ENCODE results near the gene SCG5.

SCG5 gene

DNA sequence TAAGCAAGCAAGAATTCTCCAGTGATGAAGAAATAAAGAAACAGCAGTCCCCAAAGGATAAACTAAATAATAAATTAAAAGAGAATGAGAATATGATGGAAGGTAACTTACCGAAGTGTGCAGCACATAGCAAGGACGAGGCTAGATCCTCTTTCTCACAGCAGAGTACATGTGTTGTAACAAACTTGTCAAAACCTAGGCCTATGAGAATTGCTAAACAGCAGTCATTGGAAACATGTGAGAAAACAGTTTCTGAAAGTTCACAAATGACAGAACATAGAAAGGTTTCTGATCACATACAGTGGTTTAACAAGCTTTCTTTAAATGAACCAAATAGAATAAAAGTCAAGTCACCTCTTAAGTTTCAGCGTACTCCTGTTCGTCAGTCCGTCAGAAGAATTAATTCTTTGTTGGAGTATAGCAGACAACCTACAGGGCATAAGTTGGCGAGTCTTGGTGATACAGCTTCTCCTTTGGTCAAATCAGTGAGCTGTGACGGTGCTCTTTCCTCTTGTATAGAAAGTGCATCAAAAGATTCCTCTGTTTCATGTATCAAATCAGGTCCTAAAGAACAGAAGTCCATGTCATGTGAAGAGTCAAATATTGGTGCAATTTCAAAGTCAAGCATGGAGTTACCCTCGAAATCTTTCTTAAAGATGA is 4.5 kb upstream of the SCG5 start:
- H3K4me1 ChIP-seq (ENCODE audit: control insufficient read depth, insufficient read depth, low read depth, low read length), result peaks cover 3% of the 10 kb centered on the region
- H3K27me3 ChIP-seq (ENCODE audit: control insufficient read depth in 1 of 2, insufficient read depth in 1 of 2, low read length in 2 of 2), result no peaks in the 10 kb centered on the region
- H3K9ac ChIP-seq (ENCODE audit: low read length), result no peak overlapping the region
- peaks cover 0 to 32% of the 10 kb centered on the region in 2 experiments for H3K36me3 ChIP-seq (ENCODE audit: control insufficient read depth in 1 of 2, insufficient read depth in 2 of 2, low read depth in 1 of 2, low read length in 2 of 2)
- no peak overlapping the region for H3K4ac ChIP-seq (ENCODE audit: low read depth in 1 of 2, low read length in 2 of 2)
- H2BK12ac ChIP-seq (ENCODE audit: low read length in 2 of 2), result no peak overlapping the region
- no peak overlapping the region for H3K14ac ChIP-seq (ENCODE audit: low read length in 2 of 2)
- no peak overlapping the region for H4K8ac ChIP-seq (ENCODE audit: low read length)
- H3K4me2 ChIP-seq (ENCODE audit: low read length, poor library complexity, severe bottlenecking), result no peak overlapping the region
- no peak overlapping the region for H3K4me3 ChIP-seq (ENCODE audit: insufficient read depth in 1 of 2, low read depth in 1 of 2, low read length in 2 of 2)
- no peak overlapping the region for H3K18ac ChIP-seq (ENCODE audit: low read depth in 1 of 2, low read length in 2 of 2)
- DNase-seq, result no peak
- H3K27ac ChIP-seq (ENCODE audit: low read length, poor library complexity, severe bottlenecking), result no peak overlapping the region
- WGBS, result over 99% methylated on average over 7 of the region's 8 CpGs
- H2BK5ac ChIP-seq (ENCODE audit: low read depth, low read length, poor library complexity, severe bottlenecking), result no peak overlapping the region
- H2AFZ ChIP-seq (ENCODE audit: low read depth, low read length), result no peak overlapping the region
- H3K23ac ChIP-seq (ENCODE audit: low read length in 2 of 2), result no peak overlapping the region
- no peak overlapping the region for H2AK5ac ChIP-seq (ENCODE audit: low read length, severe bottlenecking)
- no peaks in the 10 kb centered on the region for H3K9me3 ChIP-seq (ENCODE audit: control insufficient read depth, low read length)
- H4K91ac ChIP-seq (ENCODE audit: low read length), result no peak overlapping the region
- peaks cover 3% of the 10 kb centered on the region for H3K79me1 ChIP-seq (replicated peaks; ENCODE audit: low read length, poor library complexity, severe bottlenecking)
- H2BK120ac ChIP-seq (ENCODE audit: low read depth, low read length), result no peak overlapping the region
- H2BK15ac ChIP-seq (ENCODE audit: low read depth, poor library complexity, severe bottlenecking), result no peak overlapping the region

- no peaks in the 10 kb centered on the region for H3K9me3 ChIP-seq (ENCODE audit: control insufficient read depth, low read length)
- peaks cover 3% of the 10 kb centered on the region for H3K4me1 ChIP-seq (ENCODE audit: control insufficient read depth, insufficient read depth, low read depth, low read length)
- H3K36me3 ChIP-seq (ENCODE audit: control insufficient read depth in 1 of 2, insufficient read depth in 2 of 2, low read depth in 1 of 2, low read length in 2 of 2), result peaks cover 0 to 32% of the 10 kb centered on the region in 2 experiments
- no peak overlapping the region for H3K4me3 ChIP-seq (ENCODE audit: insufficient read depth in 1 of 2, low read depth in 1 of 2, low read length in 2 of 2)
- H3K27me3 ChIP-seq (ENCODE audit: control insufficient read depth in 1 of 2, insufficient read depth in 1 of 2, low read length in 2 of 2), result no peaks in the 10 kb centered on the region
- no peak overlapping the region for H3K14ac ChIP-seq (ENCODE audit: low read length in 2 of 2)
- H3K9ac ChIP-seq (ENCODE audit: low read length), result no peak overlapping the region
- no peak overlapping the region for H3K4me2 ChIP-seq (ENCODE audit: low read length, poor library complexity, severe bottlenecking)
- DNase-seq, result no peak
- no peak overlapping the region for H2BK12ac ChIP-seq (ENCODE audit: low read length in 2 of 2)
- H2AK5ac ChIP-seq (ENCODE audit: low read length, severe bottlenecking), result no peak overlapping the region
- H2BK120ac ChIP-seq (ENCODE audit: low read depth, low read length), result no peak overlapping the region
- H3K18ac ChIP-seq (ENCODE audit: low read depth in 1 of 2, low read length in 2 of 2), result no peak overlapping the region
- no peak overlapping the region for H4K8ac ChIP-seq (ENCODE audit: low read length)
- no peak overlapping the region for H3K4ac ChIP-seq (ENCODE audit: low read depth in 1 of 2, low read length in 2 of 2)
- H2BK15ac ChIP-seq (ENCODE audit: low read depth, poor library complexity, severe bottlenecking), result no peak overlapping the region
- H4K91ac ChIP-seq (ENCODE audit: low read length), result no peak overlapping the region
- H3K23ac ChIP-seq (ENCODE audit: low read length in 2 of 2), result no peak overlapping the region
- H3K27ac ChIP-seq (ENCODE audit: low read length, poor library complexity, severe bottlenecking), result no peak overlapping the region
- no CpG with 5 or more reads among the region's 1 CpG for WGBS
- H2BK5ac ChIP-seq (ENCODE audit: low read depth, low read length, poor library complexity, severe bottlenecking), result no peak overlapping the region
- H2AFZ ChIP-seq (ENCODE audit: low read depth, low read length), result no peak overlapping the region
- peaks cover 3% of the 10 kb centered on the region for H3K79me1 ChIP-seq (replicated peaks; ENCODE audit: low read length, poor library complexity, severe bottlenecking)
These were observed 3.8 kb upstream of the SCG5 start for GRCh38 chr15:32637704-32638103.

GRCh38 chr15:32642667-32643435 is 1.3 kb downstream of the SCG5 start:
- Histone ChIP-seq H4K8ac (ENCODE audit: low read length) (peak overlapping the region; percentile 17), H3K27me3 (ENCODE audit: control insufficient read depth in 1 of 2, insufficient read depth in 1 of 2, low read length in 2 of 2) (no peaks in the 10 kb centered on the region), H4K91ac (ENCODE audit: low read length) (no peak overlapping the region), H2AFZ (ENCODE audit: low read depth, low read length) (peak overlapping the region; percentile 64), H3K36me3 (ENCODE audit: control insufficient read depth in 1 of 2, insufficient read depth in 2 of 2, low read depth in 1 of 2, low read length in 2 of 2) (no peaks in the 10 kb centered on the region), H3K9me3 (ENCODE audit: control insufficient read depth, low read length) (no peaks in the 10 kb centered on the region), H2BK15ac (ENCODE audit: low read depth, poor library complexity, severe bottlenecking) (no peak overlapping the region), H2BK12ac (ENCODE audit: low read length in 2 of 2) (no peak overlapping the region), H2BK5ac (ENCODE audit: low read depth, low read length, poor library complexity, severe bottlenecking) (no peak overlapping the region), H3K23ac (ENCODE audit: low read length in 2 of 2) (no peak overlapping the region), H3K4me1 (ENCODE audit: control insufficient read depth, insufficient read depth, low read depth, low read length) (peaks cover 5% of the 10 kb centered on the region), H3K4me2 (ENCODE audit: low read length, poor library complexity, severe bottlenecking) (peak overlapping the region; percentile 1), H3K14ac (ENCODE audit: low read length in 2 of 2) (no peak overlapping the region), H2BK120ac (ENCODE audit: low read depth, low read length) (no peak overlapping the region), H3K18ac (ENCODE audit: low read depth in 1 of 2, low read length in 2 of 2) (peak overlapping the region in 1 of 2 experiments; percentile 56), H2AK5ac (ENCODE audit: low read length, severe bottlenecking) (peak overlapping the region; percentile 50), H3K4ac (ENCODE audit: low read depth in 1 of 2, low read length in 2 of 2) (no peak overlapping the region), H3K4me3 (ENCODE audit: insufficient read depth in 1 of 2, low read depth in 1 of 2, low read length in 2 of 2) (no peak overlapping the region), H3K27ac (ENCODE audit: low read length, poor library complexity, severe bottlenecking) (no peak overlapping the region), H3K79me1 (replicated peaks; ENCODE audit: low read length, poor library complexity, severe bottlenecking) (no peaks in the 10 kb centered on the region), H3K9ac (ENCODE audit: low read length) (no peak overlapping the region)
- 52% methylated on average over 5 of the region's 5 CpGs for WGBS
- DNase-seq, result peak; percentile 41

DNA sequence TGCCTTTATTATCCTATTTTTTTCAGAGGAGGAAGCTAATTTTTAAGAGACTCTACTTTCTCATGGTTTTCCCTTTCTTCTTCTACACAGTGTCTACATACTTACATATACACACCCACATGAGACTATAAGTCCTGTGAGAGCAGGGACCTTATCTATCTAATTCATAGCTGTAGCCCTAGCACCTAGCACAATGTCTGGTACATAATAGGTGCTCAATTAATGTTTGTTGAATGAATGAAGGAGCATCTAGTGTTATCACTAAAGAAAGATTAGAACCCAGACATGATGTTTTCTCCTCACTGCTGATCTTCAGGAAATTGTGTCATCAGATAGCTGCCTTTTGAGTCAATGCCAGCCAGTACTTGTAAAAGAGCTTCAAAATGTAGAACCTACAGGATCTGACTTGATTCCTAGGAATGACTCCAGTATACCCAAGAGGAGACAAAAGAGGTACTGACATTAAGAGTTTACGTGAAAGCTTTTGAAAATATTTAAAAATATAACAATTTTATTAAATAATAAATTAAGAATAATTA is 2.5 kb downstream of the SCG5 start:
- no peak overlapping the region for H2AK5ac ChIP-seq (ENCODE audit: low read length, severe bottlenecking)
- H3K9me3 ChIP-seq (ENCODE audit: control insufficient read depth, low read length), result no peaks in the 10 kb centered on the region
- no peak overlapping the region for H3K4me2 ChIP-seq (ENCODE audit: low read length, poor library complexity, severe bottlenecking)
- no peak overlapping the region for H2BK15ac ChIP-seq (ENCODE audit: low read depth, poor library complexity, severe bottlenecking)
- no peak overlapping the region for H2BK120ac ChIP-seq (ENCODE audit: low read depth, low read length)
- H3K14ac ChIP-seq (ENCODE audit: low read length in 2 of 2), result no peak overlapping the region
- H3K23ac ChIP-seq (ENCODE audit: low read length in 2 of 2), result no peak overlapping the region
- no peak overlapping the region for H3K18ac ChIP-seq (ENCODE audit: low read depth in 1 of 2, low read length in 2 of 2)
- no peaks in the 10 kb centered on the region for H3K27me3 ChIP-seq (ENCODE audit: control insufficient read depth in 1 of 2, insufficient read depth in 1 of 2, low read length in 2 of 2)
- no CpG with 5 or more reads among the region's 1 CpG for WGBS
- no peak overlapping the region for H2BK5ac ChIP-seq (ENCODE audit: low read depth, low read length, poor library complexity, severe bottlenecking)
- no peak overlapping the region for H3K4ac ChIP-seq (ENCODE audit: low read depth in 1 of 2, low read length in 2 of 2)
- no peak overlapping the region for H2AFZ ChIP-seq (ENCODE audit: low read depth, low read length)
- H4K91ac ChIP-seq (ENCODE audit: low read length), result no peak overlapping the region
- H3K4me3 ChIP-seq (ENCODE audit: insufficient read depth in 1 of 2, low read depth in 1 of 2, low read length in 2 of 2), result no peak overlapping the region
- peaks cover 5% of the 10 kb centered on the region for H3K4me1 ChIP-seq (ENCODE audit: control insufficient read depth, insufficient read depth, low read depth, low read length)
- no peak overlapping the region for H4K8ac ChIP-seq (ENCODE audit: low read length)
- H3K79me1 ChIP-seq (replicated peaks; ENCODE audit: low read length, poor library complexity, severe bottlenecking), result peaks cover 2% of the 10 kb centered on the region
- no peak overlapping the region for H3K9ac ChIP-seq (ENCODE audit: low read length)
- peak; percentile 29 for DNase-seq
- H3K27ac ChIP-seq (ENCODE audit: low read length, poor library complexity, severe bottlenecking), result no peak overlapping the region
- no peaks in the 10 kb centered on the region for H3K36me3 ChIP-seq (ENCODE audit: control insufficient read depth in 1 of 2, insufficient read depth in 2 of 2, low read depth in 1 of 2, low read length in 2 of 2)
- no peak overlapping the region for H2BK12ac ChIP-seq (ENCODE audit: low read length in 2 of 2)
